GM18499 (cell line): ENCODE results near the gene ZBTB47.

Experiments used
- ATAC-seq: cut with Tn5 transposase; IDR thresholded peaks from one replicate; pipeline ENCODE4 v1.9.1; 2021; ENCODE audit warnings: moderate number of reproducible peaks; ENCODE audit not compliant: insufficient read depth, unreplicated experiment

Gene ZBTB47

DNA sequence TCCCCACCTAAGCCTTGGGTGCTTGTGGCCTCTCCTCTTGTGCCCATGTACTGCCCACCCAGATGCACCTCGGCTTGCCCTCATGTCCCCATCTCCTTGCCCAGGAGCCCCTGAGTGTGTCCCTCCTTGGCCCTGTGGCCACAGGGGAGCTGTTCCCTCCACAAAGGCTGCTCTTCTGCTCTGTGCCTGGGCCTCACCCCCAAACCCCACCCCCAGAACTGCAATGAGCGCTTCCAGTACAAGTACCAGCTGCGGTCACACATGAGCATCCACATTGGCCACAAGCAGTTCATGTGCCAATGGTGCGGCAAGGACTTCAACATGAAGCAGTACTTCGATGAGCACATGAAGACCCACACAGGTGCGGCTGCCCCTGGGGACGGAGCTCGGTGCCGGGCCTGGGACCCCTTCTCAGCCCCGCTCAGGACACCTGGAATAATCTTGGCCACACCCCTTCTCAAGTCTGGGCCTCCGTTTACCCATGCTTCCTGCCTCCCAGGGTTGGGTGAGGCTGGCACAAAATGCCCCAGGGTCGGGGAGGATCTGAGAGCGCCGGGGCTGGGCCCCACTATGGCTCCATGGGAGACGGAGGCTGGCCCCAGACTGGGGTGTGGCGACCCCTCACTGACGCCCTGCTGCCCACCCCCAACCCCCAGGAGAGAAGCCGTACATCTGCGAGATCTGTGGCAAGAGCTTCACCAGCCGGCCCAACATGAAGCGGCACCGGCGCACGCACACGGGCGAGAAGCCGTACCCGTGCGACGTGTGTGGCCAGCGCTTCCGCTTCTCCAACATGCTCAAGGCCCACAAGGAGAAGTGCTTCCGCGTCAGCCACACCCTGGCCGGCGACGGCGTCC is 10.3 kb downstream of the ZBTB47 start:
- ATAC-seq = no peak

DNA sequence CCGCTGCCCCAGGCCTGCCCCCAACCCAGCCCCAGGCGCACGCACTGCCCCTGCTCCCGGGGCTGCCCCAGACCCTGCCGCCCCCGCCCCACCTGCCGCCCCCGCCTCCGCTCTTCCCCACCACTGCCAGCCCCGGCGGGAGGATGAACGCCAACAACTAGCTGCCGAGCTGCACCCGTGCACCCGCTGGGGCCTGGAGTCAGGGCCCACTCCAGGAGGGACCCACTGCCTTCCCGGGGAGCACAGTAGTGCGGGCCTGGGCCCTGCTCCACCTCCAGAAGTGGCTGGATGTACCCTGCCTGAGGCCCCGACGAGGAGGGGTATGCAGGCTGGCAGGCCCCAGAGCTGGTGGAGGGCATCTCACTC is 10.9 kb downstream of the ZBTB47 start:
- no peak for ATAC-seq

DNA sequence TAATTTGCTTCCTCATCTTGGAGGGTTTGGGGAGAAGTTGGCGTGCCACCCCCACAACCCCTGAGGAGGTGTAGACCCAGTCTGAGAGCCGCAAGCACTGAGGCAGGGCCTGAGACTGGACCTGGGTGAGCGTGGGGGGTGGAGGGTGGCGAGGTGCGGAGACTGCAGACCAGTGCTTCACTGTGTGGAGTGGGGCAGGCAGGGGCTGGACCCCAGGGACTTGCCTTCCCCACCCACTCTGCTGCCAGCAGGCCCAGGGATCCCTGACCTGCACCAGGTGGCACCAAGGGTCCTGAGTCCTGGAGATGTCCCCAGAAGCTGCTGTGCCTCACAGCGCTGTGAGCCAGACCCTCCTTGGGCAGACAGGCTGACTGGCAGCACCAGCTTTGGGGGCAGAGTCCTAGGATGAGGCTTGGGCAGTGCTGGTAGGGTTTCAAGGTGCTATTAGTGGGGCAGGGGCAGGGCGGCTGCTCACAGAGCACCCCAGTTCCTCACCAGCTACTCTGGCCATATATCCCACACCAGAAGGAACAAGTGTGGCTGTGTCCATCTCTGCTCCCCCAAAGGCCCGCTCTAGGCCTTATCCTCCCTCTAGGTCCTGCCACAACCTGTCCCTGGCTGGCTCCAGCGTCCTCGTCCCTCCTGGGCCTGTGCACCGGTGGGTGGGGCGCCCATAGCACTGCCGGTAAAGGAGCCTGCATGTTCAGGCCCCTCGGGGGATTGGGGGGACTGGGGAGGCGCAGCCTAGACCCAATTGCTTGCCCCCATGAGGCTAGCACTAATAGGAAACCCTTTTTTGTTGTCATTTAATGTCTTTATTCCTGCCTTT is 11.8 kb downstream of the ZBTB47 start:
- no peak for ATAC-seq

DNA sequence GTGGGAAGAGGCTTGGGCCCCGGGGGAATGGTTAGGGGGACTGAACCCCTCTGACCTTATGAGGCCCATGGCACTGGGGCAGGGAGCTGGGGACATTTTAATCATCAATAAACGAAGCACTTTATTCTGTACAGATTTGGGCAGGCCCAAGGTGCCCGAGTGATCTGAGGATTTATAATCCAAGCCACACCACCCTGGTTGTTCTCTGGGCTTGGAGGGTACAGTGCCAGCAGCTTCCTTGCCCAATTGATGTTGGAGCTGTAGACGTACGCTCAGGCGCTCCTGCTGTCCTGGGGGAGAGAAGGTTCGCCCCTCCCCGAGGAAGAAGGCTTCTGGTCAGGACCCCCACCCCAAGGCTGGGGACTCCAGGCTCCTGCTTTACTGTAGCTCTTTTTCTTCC is 12.5 kb downstream of the ZBTB47 start:
- no peak for ATAC-seq

DNA sequence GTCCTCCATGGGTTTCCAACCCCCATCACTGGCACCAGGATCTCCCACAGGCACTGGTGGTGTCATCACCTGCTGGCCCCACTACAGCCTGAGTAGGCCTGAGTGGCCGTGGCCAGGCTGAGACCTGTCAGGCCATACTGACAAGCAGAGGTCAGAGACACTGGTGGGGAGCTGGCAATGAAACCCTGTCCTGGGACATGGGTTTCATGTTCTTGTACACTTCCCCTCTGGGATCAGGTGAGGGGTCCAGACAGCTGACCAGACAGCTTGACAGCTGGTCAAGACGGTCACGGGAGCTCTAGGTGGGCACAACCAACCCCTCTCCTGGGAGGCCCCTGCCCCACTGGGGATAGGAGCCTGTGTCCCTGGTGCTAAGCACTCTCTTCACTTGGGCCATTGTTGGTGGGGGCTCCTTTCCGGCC is 13.1 kb downstream of the ZBTB47 start:
- no peak for ATAC-seq

DNA sequence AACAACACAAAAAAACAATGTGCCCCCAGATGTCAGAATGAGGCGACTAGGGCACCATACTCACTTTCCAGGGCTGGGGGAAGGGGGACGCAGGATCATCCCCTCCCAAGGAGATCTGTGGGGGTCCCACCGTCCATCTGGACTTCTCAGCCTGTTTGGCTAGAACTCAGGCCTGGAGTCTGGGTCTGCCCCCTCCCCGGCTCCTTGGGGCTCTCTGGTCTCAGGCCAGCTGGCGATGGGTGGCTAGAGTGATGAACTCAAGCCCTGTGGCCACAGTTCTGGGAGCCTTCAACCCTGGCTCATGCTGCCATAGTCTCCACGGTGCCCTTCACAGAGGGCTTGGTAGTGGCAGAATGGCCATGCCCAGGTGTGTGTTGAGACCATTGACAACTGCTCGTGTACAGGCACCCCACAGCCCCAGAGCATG is 13.6 kb downstream of the ZBTB47 start:
- no peak for ATAC-seq

DNA sequence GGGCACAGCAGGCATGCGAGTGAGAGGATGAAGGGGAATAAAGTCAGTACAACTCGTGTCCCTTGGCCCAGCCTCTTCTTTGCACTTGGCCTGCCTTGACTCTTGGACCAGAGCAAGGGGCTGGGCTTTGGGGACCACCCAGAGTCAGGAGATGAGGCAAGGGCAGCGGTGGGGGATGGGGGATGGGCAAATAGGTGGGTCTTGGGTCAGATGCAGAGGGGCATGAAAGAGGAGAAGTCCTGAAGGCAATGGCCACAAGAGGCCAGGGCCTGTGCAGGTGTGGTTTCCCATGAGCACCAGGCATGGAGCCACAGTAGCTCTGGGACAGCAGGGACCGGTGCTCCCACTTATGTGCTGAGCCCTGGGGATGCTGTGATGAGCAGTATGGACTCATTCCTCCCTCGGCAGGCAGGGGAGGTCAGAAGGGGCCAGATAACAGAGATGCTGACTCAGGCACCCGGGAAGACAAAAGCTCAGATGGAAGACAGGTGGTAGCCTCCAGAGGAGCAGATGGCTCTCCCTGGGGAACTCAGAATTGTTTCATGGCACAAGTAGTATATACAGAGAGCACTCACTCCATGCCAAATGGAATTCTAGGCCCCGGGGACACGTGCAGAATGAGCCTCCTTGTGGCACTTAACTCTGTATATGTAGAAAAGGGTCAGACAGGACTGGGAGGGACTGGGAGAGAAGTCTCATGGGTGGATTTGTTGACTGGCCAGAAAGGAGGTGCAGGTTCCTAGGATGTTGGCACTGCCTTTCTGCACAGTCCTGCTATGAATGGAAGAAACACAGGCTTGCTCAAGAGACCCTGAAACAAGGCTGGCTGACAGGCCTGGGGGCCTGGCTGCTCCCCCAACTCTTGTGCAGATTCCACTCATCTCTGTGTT is 14.3 kb downstream of the ZBTB47 start:
- no peak for ATAC-seq

DNA sequence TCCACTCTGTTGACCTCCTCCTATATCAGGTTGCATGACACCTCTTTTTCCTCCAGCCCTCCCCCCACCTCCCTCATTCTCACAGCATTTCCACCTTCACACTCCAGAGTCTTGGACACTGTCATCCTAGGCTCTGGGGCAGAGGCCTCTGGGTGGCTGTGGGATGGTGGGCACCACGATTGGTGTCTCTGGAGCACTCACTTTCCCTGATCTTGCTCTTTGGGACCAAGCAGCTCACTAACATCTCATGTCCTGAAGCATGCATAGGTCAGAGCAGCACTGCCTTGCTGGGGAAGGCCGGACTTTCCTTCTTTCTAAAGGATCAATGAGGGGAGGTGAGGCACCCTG is 14.9 kb downstream of the ZBTB47 start:
- no peak for ATAC-seq

DNA sequence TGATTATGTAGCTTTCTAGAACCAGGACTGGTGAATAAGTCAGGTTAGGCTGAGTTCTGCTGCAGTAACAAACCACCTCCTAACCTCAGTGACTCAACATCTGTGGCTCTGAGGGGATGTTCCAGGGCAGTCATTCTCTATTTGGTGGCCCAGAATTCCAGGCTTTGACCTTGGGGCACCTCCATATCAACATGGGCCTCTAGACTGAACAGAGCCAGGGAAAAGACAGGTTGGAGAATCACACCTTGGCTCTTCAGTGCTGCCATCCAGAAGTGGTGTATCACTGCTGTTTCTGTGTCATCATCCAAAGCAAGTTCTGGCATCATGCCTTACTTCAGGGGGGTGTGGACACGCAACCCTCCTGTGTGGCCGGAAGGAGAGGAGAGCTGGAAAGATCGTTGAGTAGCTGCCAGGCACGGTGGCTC is 15.3 kb downstream of the ZBTB47 start:
- no peak for ATAC-seq

DNA sequence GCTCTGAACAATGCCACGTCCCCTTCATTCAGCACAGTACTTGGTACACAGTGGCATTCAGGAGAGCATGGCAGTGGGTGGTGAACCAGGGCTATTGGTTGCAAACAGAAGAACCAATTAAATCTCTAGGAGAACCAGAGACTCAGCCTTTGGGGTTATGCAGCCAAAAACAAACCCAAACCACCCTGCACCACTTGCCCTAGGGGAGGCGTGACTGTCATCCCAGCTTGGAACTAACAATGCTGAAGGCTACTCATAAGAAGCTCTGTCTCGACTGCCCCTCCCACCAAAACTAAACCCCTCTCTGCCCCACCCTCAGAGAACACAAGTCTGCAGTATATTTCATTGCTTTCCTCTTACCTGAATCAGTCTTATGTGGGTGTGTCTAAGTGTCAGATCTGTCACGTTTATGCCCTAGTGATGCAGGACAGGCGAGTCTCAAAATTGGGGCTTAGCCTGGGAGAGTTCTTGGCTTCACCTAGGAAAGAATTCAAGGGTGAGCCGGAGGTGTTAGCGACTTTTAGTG is 16.6 kb downstream of the ZBTB47 start:
- ATAC-seq = no peak

DNA sequence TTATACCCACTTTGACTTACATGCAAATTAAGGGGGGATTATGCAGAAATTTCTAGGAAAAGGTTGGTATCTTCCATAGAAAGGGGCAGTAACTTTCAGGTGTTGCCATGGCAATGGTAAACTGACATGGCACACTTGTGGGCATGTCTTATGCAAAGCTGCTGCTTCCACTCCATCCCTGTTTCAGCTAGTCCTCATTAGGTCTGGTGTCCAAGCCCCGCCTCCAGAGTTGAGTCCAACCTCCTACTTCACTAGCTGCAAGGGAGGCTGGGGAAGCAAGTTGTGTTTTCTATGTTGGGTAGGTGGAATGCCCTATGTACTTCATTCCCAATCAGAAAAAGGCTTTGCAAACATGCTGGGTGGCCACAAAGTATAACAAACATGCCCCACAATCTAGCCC is 17.2 kb downstream of the ZBTB47 start:
- ATAC-seq = no peak

DNA sequence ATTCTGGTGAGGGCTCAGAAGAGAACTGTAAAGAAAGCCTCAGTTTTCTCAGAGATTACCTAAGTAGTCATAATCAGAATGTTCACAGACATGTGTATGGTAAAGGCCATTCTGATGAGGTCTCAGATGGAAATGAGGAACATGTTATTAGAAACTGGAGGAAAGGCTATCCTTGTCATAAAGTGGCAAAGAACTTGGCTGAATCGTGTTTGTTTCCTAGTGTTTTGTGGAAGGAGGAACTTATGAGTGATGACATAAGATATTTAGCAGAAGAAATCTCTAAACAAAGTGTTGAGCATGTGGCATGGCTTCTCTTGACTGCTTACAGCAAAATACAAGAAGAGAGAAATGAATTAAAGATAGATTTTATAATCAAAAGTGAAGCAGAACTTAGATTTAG is 19.0 kb downstream of the ZBTB47 start:
- ATAC-seq = no peak

DNA sequence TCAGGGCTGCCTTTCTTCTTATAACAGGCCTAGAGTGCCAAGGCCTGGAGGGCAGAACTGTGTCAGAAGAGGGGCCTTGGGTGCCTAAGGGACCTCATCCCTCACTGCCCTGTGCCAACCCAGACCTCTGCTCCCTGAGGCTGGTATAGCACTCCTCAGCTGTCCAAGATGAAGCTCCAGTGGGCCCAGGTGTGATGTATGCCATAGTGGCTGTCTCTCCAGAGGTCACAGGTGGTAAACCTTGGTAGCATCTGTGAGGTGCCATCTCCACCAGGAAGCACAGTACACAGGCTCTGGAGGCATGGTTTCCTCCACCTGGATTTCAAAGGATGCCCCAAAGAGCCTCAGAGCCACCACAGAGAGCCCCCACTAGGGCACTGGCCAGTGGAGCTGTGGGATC is 19.6 kb downstream of the ZBTB47 start:
- no peak for ATAC-seq

DNA sequence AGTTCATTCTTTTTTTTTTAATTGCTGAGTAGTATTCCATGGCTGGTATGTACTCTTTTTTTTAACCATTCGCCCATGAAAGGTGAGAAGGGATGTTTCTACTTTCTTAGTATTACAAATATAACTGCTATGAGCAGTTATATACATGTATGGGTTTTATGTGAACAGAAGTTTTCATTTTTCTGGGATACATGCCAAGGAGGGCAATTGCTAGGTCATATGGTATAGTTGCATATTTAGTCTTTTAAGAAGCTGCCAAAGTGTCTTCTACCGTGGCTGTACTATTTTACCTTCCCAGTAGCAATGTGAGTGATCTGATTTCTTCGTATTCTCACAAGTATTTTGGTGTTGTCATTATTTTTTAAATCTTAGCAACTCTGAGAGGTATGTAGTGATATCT is 20.6 kb downstream of the ZBTB47 start:
- ATAC-seq = no peak

DNA sequence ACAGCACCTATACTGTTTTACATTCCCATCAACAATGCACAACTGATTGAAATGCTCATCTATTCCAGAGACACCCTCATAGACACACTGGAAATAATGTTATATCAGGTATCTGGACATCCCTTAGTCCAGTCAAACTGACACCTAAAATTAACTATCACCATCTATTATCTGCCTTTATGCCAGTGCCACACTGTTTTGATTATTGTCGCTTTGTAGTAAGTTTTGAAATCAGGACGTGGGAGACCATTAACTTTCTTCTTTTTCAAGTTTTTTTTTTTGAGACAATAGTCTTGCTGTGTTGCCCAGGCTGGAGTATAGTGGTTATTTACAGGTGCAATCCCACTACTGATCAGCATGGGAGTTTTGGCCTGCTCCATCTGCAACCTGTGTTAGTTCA is 22.4 kb downstream of the ZBTB47 start:
- ATAC-seq = no peak

DNA sequence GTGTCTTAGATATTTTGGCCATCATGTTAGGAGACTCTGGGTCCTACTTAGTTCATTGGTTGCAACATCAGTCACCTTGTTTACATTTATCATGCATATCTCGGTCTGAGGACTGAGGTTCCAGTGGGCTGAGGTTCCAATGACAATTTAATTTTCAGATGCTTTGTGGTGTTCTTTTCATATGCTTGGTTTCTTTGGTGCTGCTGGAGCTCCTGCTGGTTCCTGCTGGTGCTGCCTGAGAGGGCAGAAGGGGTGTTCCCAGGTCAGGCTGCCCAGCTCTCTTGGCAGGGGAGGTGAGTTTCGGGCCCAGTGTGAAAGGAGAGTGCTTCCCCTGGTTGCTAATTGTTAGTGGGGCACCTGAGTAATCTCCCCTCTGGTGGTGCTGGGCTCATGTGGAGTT is 24.9 kb downstream of the ZBTB47 start:
- no peak for ATAC-seq

DNA sequence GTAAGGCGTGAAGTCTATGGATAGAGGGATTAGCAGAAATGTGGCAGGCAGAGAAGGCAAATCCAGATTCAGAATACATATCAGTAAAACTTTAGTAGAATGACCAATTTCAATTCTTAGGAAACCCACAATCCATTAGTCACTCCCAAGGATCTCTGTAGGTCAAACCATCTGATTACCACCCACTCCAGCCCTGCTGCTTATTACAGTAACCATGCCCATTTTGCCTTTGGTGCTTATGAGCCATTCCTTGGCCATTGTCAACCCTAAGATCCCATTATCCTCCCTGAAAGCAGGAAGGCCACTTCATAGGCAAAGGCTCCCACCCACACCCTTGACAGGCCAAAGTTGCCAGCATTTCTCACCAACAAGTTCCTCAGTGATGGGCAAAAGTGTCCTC is 26.8 kb downstream of the ZBTB47 start:
- no peak for ATAC-seq

DNA sequence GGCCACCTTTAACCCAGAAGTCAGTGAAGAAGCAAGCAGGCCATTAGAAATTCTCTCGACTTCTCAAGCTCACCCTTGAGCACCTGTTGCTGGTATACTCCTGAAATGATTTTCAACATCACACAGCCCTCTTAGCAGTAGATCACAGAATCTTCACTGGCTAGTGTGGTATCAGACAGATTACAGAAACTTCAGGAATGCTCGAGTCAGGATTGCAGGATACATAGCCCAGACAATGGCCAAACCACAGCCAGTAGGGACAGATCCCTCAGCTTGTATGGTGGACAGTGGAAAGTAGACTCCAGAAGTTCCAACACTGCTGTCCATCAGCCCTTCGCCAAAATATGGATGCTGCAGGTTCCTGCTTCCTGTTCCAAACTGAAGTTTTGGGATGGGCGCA is 27.3 kb downstream of the ZBTB47 start:
- ATAC-seq = no peak

DNA sequence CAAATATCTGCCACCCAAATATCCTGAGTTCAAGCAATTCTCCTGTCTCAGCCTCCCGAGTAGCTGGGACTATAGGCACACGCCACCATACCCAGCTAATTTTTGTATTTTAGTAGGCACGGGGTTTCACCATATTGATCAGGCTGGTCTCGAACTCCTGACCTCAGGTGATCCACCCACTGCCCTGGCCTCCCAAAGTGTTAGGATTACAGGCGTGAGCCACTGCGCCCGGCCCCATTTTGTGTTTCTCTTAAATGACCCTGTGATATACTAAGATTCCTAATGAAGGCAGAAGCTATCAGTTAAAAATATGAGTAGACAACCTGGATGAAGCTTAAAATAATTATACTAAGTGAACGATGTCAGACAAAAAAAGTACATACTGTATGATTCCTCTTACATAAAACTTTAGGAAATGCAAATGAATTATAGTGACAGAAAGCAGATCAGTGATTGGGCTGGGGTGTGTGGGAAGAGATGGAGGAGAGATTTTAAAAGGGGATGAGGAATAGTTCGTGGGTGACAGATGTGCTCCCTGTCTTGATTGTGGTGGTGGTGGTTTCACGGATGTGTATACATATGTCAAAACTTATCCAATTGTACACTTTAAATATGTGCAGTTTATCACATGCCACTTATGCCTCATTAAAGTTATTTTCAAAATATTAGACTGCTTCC is 28.0 kb downstream of the ZBTB47 start:
- no peak for ATAC-seq
